H9 (cell line): ENCODE data around the gene C1QTNF1. TPM values are rescaled to one million over a fixed set of nuclear protein-coding genes. Genes with fewer than 3 reads are reported as not detected.

Experiments
- DNase-seq: peaks from one replicate; pipeline ENCODE4 v3.0.0-alpha.2; 2017
- H2AFZ ChIP-seq: one replicate; pipeline ENCODE4 v1.6.1; 2013; ENCODE audit warnings: mild to moderate bottlenecking, low read length, control low read depth, moderate library complexity
- H2AK5ac ChIP-seq: 2 replicates; pipeline ENCODE4 v1.6.1; 2013; ENCODE audit warnings: low read length, control low read depth, mixed read lengths; ENCODE audit not compliant: insufficient read length
- H2BK120ac ChIP-seq: one replicate; pipeline ENCODE4 v1.6.1; 2013; ENCODE audit warnings: low read depth, mild to moderate bottlenecking, low read length, control low read depth, inconsistent platforms; ENCODE audit not compliant: poor library complexity, severe bottlenecking
- H2BK12ac ChIP-seq: 2 replicates; pipeline ENCODE4 v1.6.1; 2013; ENCODE audit warnings: low read length, control low read depth, mixed read lengths, low read depth; ENCODE audit not compliant: insufficient read length
- H2BK15ac ChIP-seq: 2 replicates; pipeline ENCODE4 v1.6.1; 2013; ENCODE audit warnings: low read depth, low read length, control low read depth
- H2BK20ac ChIP-seq: one replicate; pipeline ENCODE4 v1.6.1; 2013; ENCODE audit warnings: low read depth, mild to moderate bottlenecking, low read length, control low read depth, inconsistent platforms; ENCODE audit not compliant: poor library complexity, severe bottlenecking
- H2BK5ac ChIP-seq: 2 replicates; pipeline ENCODE4 v1.6.1; 2013; ENCODE audit warnings: low read length, control low read depth, mixed read lengths; ENCODE audit not compliant: insufficient read length
- H3K14ac ChIP-seq: 2 replicates; pipeline ENCODE4 v1.6.1; 2013; ENCODE audit warnings: low read length, control low read depth; ENCODE audit not compliant: insufficient read depth
- H3K18ac ChIP-seq: 2 replicates; pipeline ENCODE4 v1.6.1; 2013; ENCODE audit warnings: low read depth, mild to moderate bottlenecking, mixed read lengths, low read length, control low read depth; ENCODE audit not compliant: insufficient read length
- H3K23ac ChIP-seq: 2 replicates; pipeline ENCODE4 v1.6.1; 2013; ENCODE audit warnings: low read length, control low read depth, mixed read lengths, low read depth; ENCODE audit not compliant: insufficient read length
- H3K23me2 ChIP-seq: 2 replicates; pipeline ENCODE4 v1.6.1; 2013; ENCODE audit warnings: low read depth, mild to moderate bottlenecking, mixed read lengths, low read length, control low read depth; ENCODE audit not compliant: insufficient read length, poor library complexity, severe bottlenecking
- H3K27ac ChIP-seq: 2 replicates; pipeline ENCODE4 v1.5.1; 2013; ENCODE audit warnings: low read length, control low read depth, mixed read lengths, low read depth; ENCODE audit not compliant: insufficient read length
- H3K27me3 ChIP-seq: 2 replicates; pipeline ENCODE4 v1.6.1; 2013; ENCODE audit warnings: low read length, control low read depth, inconsistent platforms; ENCODE audit not compliant: insufficient read depth
- H3K4ac ChIP-seq: 2 replicates; pipeline ENCODE4 v1.6.1; 2013; ENCODE audit warnings: low read depth, mild to moderate bottlenecking, control low read depth, inconsistent platforms, low read length, moderate library complexity
- H3K4me1 ChIP-seq: 2 replicates; pipeline ENCODE4 v1.6.1; 2013; ENCODE audit warnings: low read length, control low read depth, inconsistent platforms; ENCODE audit not compliant: insufficient read depth
- H3K4me2 ChIP-seq: 2 replicates; pipeline ENCODE4 v1.6.1; 2013; ENCODE audit warnings: low read length, control low read depth, mixed read lengths; ENCODE audit not compliant: insufficient read length, insufficient read depth
- H3K56ac ChIP-seq: 2 replicates; pipeline ENCODE4 v1.6.1; 2013; ENCODE audit warnings: low read depth, mild to moderate bottlenecking, mixed read lengths, low read length, control low read depth; ENCODE audit not compliant: insufficient read length
- H3K79me1 ChIP-seq: 2 replicates; pipeline ENCODE4 v1.6.1; 2013; ENCODE audit warnings: low read depth, mild to moderate bottlenecking, moderate library complexity, low read length, control low read depth, inconsistent platforms; ENCODE audit not compliant: insufficient read depth, poor library complexity, severe bottlenecking
- H3K79me2 ChIP-seq: 2 replicates; pipeline ENCODE4 v1.6.1; 2013; ENCODE audit warnings: low read length, control low read depth, inconsistent platforms; ENCODE audit not compliant: insufficient read depth
- H3K9ac ChIP-seq: 2 replicates; pipeline ENCODE4 v1.6.1; 2013; ENCODE audit warnings: low read length, control low read depth, mixed read lengths; ENCODE audit not compliant: insufficient read length; ENCODE audit errors: extremely low read depth
- H3K9me3 ChIP-seq: one replicate; pipeline ENCODE4 v1.6.1; 2013; ENCODE audit warnings: low read depth, low read length, inconsistent platforms; ENCODE audit not compliant: control insufficient read depth
- H3T11ph ChIP-seq: one replicate; pipeline ENCODE4 v1.6.1; 2013; ENCODE audit warnings: mild to moderate bottlenecking, low read length, control low read depth, inconsistent platforms
- H4K20me1 ChIP-seq: one replicate; pipeline ENCODE4 v1.6.1; 2013; ENCODE audit not compliant: control insufficient read depth, insufficient read length, insufficient read depth
- H4K5ac ChIP-seq: 2 replicates; pipeline ENCODE4 v1.6.1; 2013; ENCODE audit warnings: low read depth, mild to moderate bottlenecking, mixed read lengths, low read length, control low read depth; ENCODE audit not compliant: insufficient read length
- H4K8ac ChIP-seq: replicated peaks from 2 replicates; pipeline ENCODE4 v1.6.1; 2013; ENCODE audit warnings: low read length, control low read depth, mixed read lengths, low read depth; ENCODE audit not compliant: insufficient read length
- H4K91ac ChIP-seq: 2 replicates; pipeline ENCODE4 v1.6.1; 2013; ENCODE audit warnings: low read depth, mild to moderate bottlenecking, moderate library complexity, mixed read lengths, low read length, control low read depth; ENCODE audit not compliant: insufficient read length
- H3K27ac Mint-ChIP-seq, 3 experiments: 2 replicates in 2 of 3; 3 replicates in 1 of 3; pipeline ENCODE4 v1.8.0; 2020 to 2021; ENCODE audit warnings: mixed read lengths in 3 of 3, mild to moderate bottlenecking in 1 of 3, moderate library complexity in 1 of 3
- H3K27me3 Mint-ChIP-seq: 2 replicates; pipeline ENCODE4 v1.8.0; 2021; ENCODE audit warnings: low read depth, mild to moderate bottlenecking, moderate library complexity, mixed read lengths
- H3K36me3 Mint-ChIP-seq, 3 experiments: 2 replicates in 2 of 3; 3 replicates in 1 of 3; pipeline ENCODE4 v1.8.0; 2020 to 2021; ENCODE audit warnings: low read depth in 3 of 3, mixed read lengths in 3 of 3; ENCODE audit not compliant: insufficient read depth in 1 of 3
- H3K4me1 Mint-ChIP-seq, 2 experiments: 2 replicates each; pipeline ENCODE4 v1.8.0; 2020; ENCODE audit warnings: mixed read lengths in 2 of 2
- H3K4me3 Mint-ChIP-seq, 2 experiments: 2 replicates in 1 of 2; 3 replicates in 1 of 2; pipeline ENCODE4 v1.8.0; 2020 to 2021; ENCODE audit warnings: mild to moderate bottlenecking in 2 of 2, mixed read lengths in 2 of 2, moderate library complexity in 1 of 2
- H3K9me3 Mint-ChIP-seq, 2 experiments: 2 replicates in 1 of 2; 3 replicates in 1 of 2; pipeline ENCODE4 v1.8.0; 2020; ENCODE audit warnings: mild to moderate bottlenecking in 2 of 2, mixed read lengths in 2 of 2, moderate library complexity in 1 of 2
- CTCF ChIP-seq: fragments of 200-600 bp; sonication (generic); conservative IDR thresholded peaks from 3 replicates; pipeline ENCODE4 v1.8.0; 2021; ENCODE audit warnings: antibody characterized with exemption, mild to moderate bottlenecking
- WGBS: extraction: QIAGEN DNeasy Blood & Tissue Kit; methylation state at CpG from one replicate; pipeline ENCODE4 v1.1.7; 2013; ENCODE audit warnings: missing lambda C conversion rate, low lambda C conversion rate, mixed read lengths; ENCODE audit not compliant: insufficient read length; ENCODE audit errors: extremely low coverage; 5-methylcytosine and 5-hydroxymethylcytosine counted together
- total RNA-seq: library from RNA; stranded (reverse); gene quantifications from 2 replicates; pipeline ENCODE4 v1.2.1, GENCODE V29; 2021

C1QTNF1 gene
- total RNA-seq, 1 experiment from 2014 or later: 0.96 TPM

GRCh38 chr17:79005063-79005861 lies 18.7 kb upstream of the C1QTNF1 start:
- Histone ChIP-seq H3K23ac (no peak overlapping the region), H2BK20ac (no peak overlapping the region), H3K79me1 (no peaks in the 10 kb centered on the region), H2BK5ac (no peak overlapping the region), H2AK5ac (no peak overlapping the region), H3K9me3 (no peaks in the 10 kb centered on the region), H4K8ac (no peak overlapping the region), H3K4ac (no peak overlapping the region), H3K27ac (no peak overlapping the region), H2BK120ac (no peak overlapping the region), H2BK12ac (no peak overlapping the region), H3T11ph (no peak overlapping the region), H3K18ac (no peak overlapping the region), H2AFZ (no peak overlapping the region), H2BK15ac (no peak overlapping the region), H3K9ac (no peak overlapping the region), H3K4me2 (no peak overlapping the region), H3K27me3 (peaks cover 41% of the 10 kb centered on the region), H3K56ac (no peak overlapping the region), H4K20me1 (no peaks in the 10 kb centered on the region), H4K91ac (no peak overlapping the region), H4K5ac (no peak overlapping the region), H3K23me2 (peaks cover 8% of the 10 kb centered on the region), H3K79me2 (peaks cover 5% of the 10 kb centered on the region; the same call in 1 of the 2 replicates), H3K14ac (no peak overlapping the region), H3K4me1 (no peaks in the 10 kb centered on the region)
- Mint-ChIP-seq H3K4me3 (no peak overlapping the region), H3K9me3 (no peaks in the 10 kb centered on the region; a peak in 1 of 5 replicates), H3K4me1 (peaks cover 15 to 24% of the 10 kb centered on the region in 2 experiments), H3K27me3 (peaks cover 77% of the 10 kb centered on the region), H3K36me3 (peaks cover 3 to 24% (median 5%) of the 10 kb centered on the region in 3 experiments; a peak in 6 of 7 replicates), H3K27ac (no peak overlapping the region)
- 100% methylated on average over 1 of the region's 12 CpGs for WGBS
- TF ChIP-seq CTCF: no peak
- DNase-seq: no peak
